Stomach (tissue), 9 donors: ENCODE measurements around the gene MYBPH. TPM values are rescaled to one million over a fixed set of nuclear protein-coding genes. Genes with fewer than 3 reads are reported as not detected.

Experiments used
- DNase-seq, 2 donors: peaks; one replicate each; pipeline versions ENCODE4 v3.0.0 to v3.0.0-alpha.2; 2013 to 2019
- H3K27ac ChIP-seq, 5 donors: fragments of 200-600 bp in 4 of 5; sonication (generic) in 4 of 5; one replicate each; pipeline ENCODE4 v1.5.1; 2013 to 2019; ENCODE audit warnings: mild to moderate bottlenecking in 1 of 5, moderate library complexity in 1 of 5
- H3K27me3 ChIP-seq, 3 donors: fragments of 200-600 bp; sonication (generic); one replicate each; pipeline ENCODE4 v1.5.1; 2017 to 2019; ENCODE audit warnings: mixed run types in 1 of 3
- H3K36me3 ChIP-seq, 4 donors: fragments of 200-600 bp; sonication (generic); 1 replicate in 3 of 4; 2 replicates in 1 of 4; pipeline ENCODE4 v1.5.1; 2016 to 2019
- H3K4me1 ChIP-seq, 4 donors: fragments of 200-600 bp; sonication (generic); one replicate each; pipeline ENCODE4 v1.5.1; 2016 to 2019
- H3K4me3 ChIP-seq, 4 donors: fragments of 200-600 bp; sonication (generic) in 3 of 4; one replicate each; pipeline ENCODE4 v1.5.1; 2016 to 2019; ENCODE audit warnings: mild to moderate bottlenecking in 1 of 4
- H3K9me3 ChIP-seq, 4 donors: fragments of 200-600 bp; sonication (generic); one replicate each; pipeline ENCODE4 v1.5.1; 2016 to 2019
- EP300 ChIP-seq: sonication (generic); formaldehyde crosslinking; IDR thresholded peaks from one replicate; pipeline ENCODE4 v1.6.1; 2017; ENCODE audit warnings: antibody characterized with exemption
- POLR2A ChIP-seq, 4 donors: fragments of 450-650 bp; IDR thresholded peaks; one replicate each; pipeline ENCODE4 v1.6.1; 2016; ENCODE audit warnings: antibody characterized with exemption in 4 of 4, control low read depth in 2 of 4, mild to moderate bottlenecking in 1 of 4, moderate library complexity in 1 of 4
- POLR2AphosphoS5 ChIP-seq, 3 donors: sonication (generic); formaldehyde crosslinking; IDR thresholded peaks; one replicate each; pipeline ENCODE4 v1.6.1; 2016; ENCODE audit warnings: antibody characterized with exemption in 3 of 3
- WGBS, 5 donors: extraction: QIAGEN DNeasy Blood & Tissue Kit in 3 of 5; methylation state at CpG; one replicate each; pipeline versions ENCODE4 v1.1.5 to v1.1.7; 2013 to 2018; 5-methylcytosine and 5-hydroxymethylcytosine counted together
- intact Hi-C: fragments of 100-400 bp; cut with DNase I; formaldehyde crosslinking; loops from one replicate; pipeline ENCODE4 v1.15.1; 2023; ENCODE audit warnings: low total_unique reads
- polyA plus RNA-seq, 3 donors: library from polyadenylated mRNA; stranded (reverse); fragments of 200-250 nt; gene quantifications; one replicate each; pipeline ENCODE4 v1.2.3, GENCODE V29; 2013
- total RNA-seq, 5 donors: library from RNA; depleted of rRNA; stranded (reverse); fragments of >200 nt; gene quantifications; one replicate each; pipeline versions ENCODE4 v1.1.0 to v1.2.3, GENCODE V29; 2014 to 2016
- TF ChIP-seq, protein P1 (sequence below), 7 experiments: fragments of 450-650 bp in 4 of 7; fragments of 200-600 bp in 3 of 7; sonication (generic) in 3 of 7; IDR thresholded peaks; one replicate each; pipeline ENCODE4 v1.5.1; 2016 to 2019; ENCODE audit warnings: antibody characterized with exemption in 7 of 7, control low read depth in 2 of 7, mild to moderate bottlenecking in 1 of 7
- donor health status: healthy with polysubstance abuse.
- donor health status: Bipolar disorder and iron deficiency.
- donor health status: healthy.

The MYBPH gene
- total and polyA plus RNA-seq, 8 donors: 0.05 to 0.19 TPM; not detected in 6

- no peak overlapping the region for H3K27ac ChIP-seq
- intact Hi-C loops: no loop called here
- H3K4me1 ChIP-seq: no peaks in the 10 kb centered on the region
- DNase-seq: no peak
- no peaks in the 10 kb centered on the region for H3K9me3 ChIP-seq
- H3K36me3 ChIP-seq: no peaks in the 10 kb centered on the region
- no peak overlapping the region for H3K4me3 ChIP-seq
- 74 to 92% (median 84%) methylated on average over 1 of the region's 1 CpG for WGBS, 5 donors
- TF ChIP-seq, protein P1, sequence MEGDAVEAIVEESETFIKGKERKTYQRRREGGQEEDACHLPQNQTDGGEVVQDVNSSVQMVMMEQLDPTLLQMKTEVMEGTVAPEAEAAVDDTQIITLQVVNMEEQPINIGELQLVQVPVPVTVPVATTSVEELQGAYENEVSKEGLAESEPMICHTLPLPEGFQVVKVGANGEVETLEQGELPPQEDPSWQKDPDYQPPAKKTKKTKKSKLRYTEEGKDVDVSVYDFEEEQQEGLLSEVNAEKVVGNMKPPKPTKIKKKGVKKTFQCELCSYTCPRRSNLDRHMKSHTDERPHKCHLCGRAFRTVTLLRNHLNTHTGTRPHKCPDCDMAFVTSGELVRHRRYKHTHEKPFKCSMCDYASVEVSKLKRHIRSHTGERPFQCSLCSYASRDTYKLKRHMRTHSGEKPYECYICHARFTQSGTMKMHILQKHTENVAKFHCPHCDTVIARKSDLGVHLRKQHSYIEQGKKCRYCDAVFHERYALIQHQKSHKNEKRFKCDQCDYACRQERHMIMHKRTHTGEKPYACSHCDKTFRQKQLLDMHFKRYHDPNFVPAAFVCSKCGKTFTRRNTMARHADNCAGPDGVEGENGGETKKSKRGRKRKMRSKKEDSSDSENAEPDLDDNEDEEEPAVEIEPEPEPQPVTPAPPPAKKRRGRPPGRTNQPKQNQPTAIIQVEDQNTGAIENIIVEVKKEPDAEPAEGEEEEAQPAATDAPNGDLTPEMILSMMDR (IDR thresholded peaks at IDR 0.05): no peak
- TF ChIP-seq POLR2A (IDR thresholded peaks at IDR 0.05): no peak
- no peak for TF ChIP-seq POLR2AphosphoS5 (IDR thresholded peaks at IDR 0.05)
- no peak for TF ChIP-seq EP300
- peaks cover 0 to 12% (median 0%) of the 10 kb centered on the region in 3 donors for H3K27me3 ChIP-seq
Observed at GRCh38 chr1:203158423-203158822, 17.2 kb downstream of the MYBPH start.

- no peaks in the 10 kb centered on the region for H3K9me3 ChIP-seq
- no peak overlapping the region for H3K27ac ChIP-seq
- DNase-seq: no peak
- no peak overlapping the region for H3K4me3 ChIP-seq
- H3K27me3 ChIP-seq: peaks cover 0 to 3% (median 0%) of the 10 kb centered on the region in 3 donors
- no peaks in the 10 kb centered on the region for H3K4me1 ChIP-seq
- intact Hi-C loops: no loop called here
- H3K36me3 ChIP-seq: no peaks in the 10 kb centered on the region
- no peak for TF ChIP-seq POLR2A (IDR thresholded peaks at IDR 0.05)
- no peak for TF ChIP-seq POLR2AphosphoS5 (IDR thresholded peaks at IDR 0.05)
- no peak for TF ChIP-seq EP300
- TF ChIP-seq, protein P1 (IDR thresholded peaks at IDR 0.05): no peak
- WGBS, 5 donors: 23 to 75% (median 42%) methylated on average over 1 of the region's 1 CpG
Observed at GRCh38 chr1:203156280-203156679, 19.3 kb downstream of the MYBPH start.

- WGBS, 5 donors: 79 to 85% (median 82%) methylated on average over 11 to 13 of the region's 13 CpGs
- intact Hi-C loops: no loop called here
- DNase-seq: no peak
- TF ChIP-seq POLR2A (IDR thresholded peaks at IDR 0.05) (no peak), POLR2AphosphoS5 (IDR thresholded peaks at IDR 0.05) (no peak), EP300 (no peak)
- TF ChIP-seq, protein P1 (IDR thresholded peaks at IDR 0.05): no peak
- Histone ChIP-seq H3K27me3 (peaks cover 0 to 3% (median 0%) of the 10 kb centered on the region in 3 donors), H3K4me1 (no peaks in the 10 kb centered on the region), H3K9me3 (no peaks in the 10 kb centered on the region), H3K4me3 (no peak overlapping the region), H3K36me3 (no peaks in the 10 kb centered on the region), H3K27ac (no peak overlapping the region)
Observed at GRCh38 chr1:203153989-203154821, 21.4 kb downstream of the MYBPH start.

DNA sequence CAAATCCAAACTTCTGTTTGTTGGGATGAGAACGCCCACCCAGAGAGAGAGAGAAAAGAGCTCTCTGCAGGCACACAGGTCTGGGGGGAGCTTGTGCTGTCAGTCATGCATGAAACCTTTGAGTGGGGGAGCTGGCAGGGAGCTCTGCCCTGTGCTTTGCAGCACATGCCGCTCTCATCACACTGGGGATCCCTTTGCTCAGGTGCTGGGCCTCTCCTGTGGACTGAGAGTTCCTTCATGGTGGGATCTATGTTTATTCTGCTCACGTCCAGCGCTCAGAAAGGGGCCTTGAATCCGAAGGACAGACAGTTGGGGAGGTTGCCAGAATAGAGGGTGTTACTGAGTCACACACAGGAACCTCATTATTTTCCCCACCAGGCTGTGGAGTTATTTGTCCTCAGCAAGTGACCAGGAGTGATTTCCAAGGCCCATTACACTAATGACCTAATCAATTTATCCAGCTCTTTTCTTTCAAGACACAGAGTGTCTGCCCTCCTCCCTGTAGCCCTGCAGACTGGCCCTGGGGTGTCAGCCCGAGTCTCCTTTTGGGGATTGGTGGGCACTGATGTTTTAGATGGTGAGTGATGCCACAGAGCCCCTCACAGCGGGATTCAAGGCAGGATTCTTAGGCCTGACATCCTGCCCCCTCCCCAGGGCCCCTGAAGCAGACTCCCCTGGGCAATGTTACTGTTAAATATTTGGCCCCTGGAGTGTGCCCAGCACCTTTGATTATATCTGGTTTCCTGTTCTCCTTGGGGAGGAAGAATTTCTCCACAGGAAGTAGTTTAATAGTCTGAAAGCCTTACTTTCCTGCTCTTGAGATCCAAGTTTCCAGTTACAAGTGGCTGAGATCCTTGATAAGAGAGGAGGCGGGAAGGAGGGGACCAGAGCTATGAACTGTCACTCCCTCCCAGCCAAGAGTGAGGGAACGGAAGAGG lies 22.3 kb downstream of the MYBPH start:
- no peak for DNase-seq
- no peak for TF ChIP-seq POLR2A (IDR thresholded peaks at IDR 0.05)
- TF ChIP-seq, protein P1 (IDR thresholded peaks at IDR 0.05): no peak
- no peak for TF ChIP-seq EP300
- TF ChIP-seq POLR2AphosphoS5 (IDR thresholded peaks at IDR 0.05): no peak
- Histone ChIP-seq H3K36me3 (no peaks in the 10 kb centered on the region), H3K9me3 (no peaks in the 10 kb centered on the region), H3K27me3 (peaks cover 0 to 3% (median 0%) of the 10 kb centered on the region in 3 donors), H3K27ac (no peak overlapping the region), H3K4me1 (no peaks in the 10 kb centered on the region), H3K4me3 (no peak overlapping the region)
- intact Hi-C loops: no loop called here
- WGBS, 5 donors: 77 to 87% (median 81%) methylated on average over 8 to 9 of the region's 9 CpGs
